Nephron progenitor cell (in vitro differentiated cells): ENCODE measurements around the gene ZDHHC1.

ENCODE experiments used
- DNase-seq: peaks from one replicate; pipeline ENCODE4 v3.0.0; 2021
- H3K27ac Mint-ChIP-seq: 2 replicates; pipeline ENCODE4 v1.8.0; 2021; ENCODE audit warnings: mild to moderate bottlenecking, moderate library complexity, mixed read lengths
- H3K27me3 Mint-ChIP-seq: 2 replicates; pipeline ENCODE4 v1.8.0; 2021; ENCODE audit warnings: mild to moderate bottlenecking, low read depth, mixed read lengths; ENCODE audit not compliant: poor library complexity
- H3K36me3 Mint-ChIP-seq: 2 replicates; pipeline ENCODE4 v1.8.0; 2021; ENCODE audit warnings: low read depth, mixed read lengths
- H3K4me1 Mint-ChIP-seq: 2 replicates; pipeline ENCODE4 v1.8.0; 2021; ENCODE audit warnings: mixed read lengths
- H3K4me3 Mint-ChIP-seq: 2 replicates; pipeline ENCODE4 v1.8.0; 2021; ENCODE audit warnings: mild to moderate bottlenecking, moderate library complexity, mixed read lengths
- H3K9me3 Mint-ChIP-seq: 2 replicates; pipeline ENCODE4 v1.8.0; 2021; ENCODE audit warnings: mild to moderate bottlenecking, moderate library complexity, mixed read lengths
- CTCF ChIP-seq: fragments of 200-600 bp; sonication (generic); IDR thresholded peaks from 2 replicates; pipeline ENCODE4 v1.5.0; 2021; ENCODE audit warnings: antibody characterized with exemption

Gene ZDHHC1

GRCh38 chr16:67415872-67416793 is at the start of gene ZDHHC1:
ZDHHC1 (minus strand) TSS chr16:67416477; CDS start chr16:67407775, 8,702 bp downstream.
- Mint-ChIP-seq H3K4me1 (peaks cover 46% of the 10 kb centered on the region), H3K36me3 (peaks cover 4% of the 10 kb centered on the region), H3K27ac (peak within 1 kb of the TSS; percentile 40), H3K9me3 (no peaks in the 10 kb centered on the region), H3K27me3 (peaks cover 24% of the 10 kb centered on the region), H3K4me3 (peak within 1 kb of the TSS; percentile 88)
- peak; percentile 54 for TF ChIP-seq CTCF
- DNase-seq = peak; percentile 82

GRCh38 chr16:67464565-67464964 is 48.3 kb upstream of the ZDHHC1 start:
- H3K4me1 Mint-ChIP-seq = peaks cover 31% of the 10 kb centered on the region
- H3K27ac Mint-ChIP-seq = no peak overlapping the region
- H3K36me3 Mint-ChIP-seq = no peaks in the 10 kb centered on the region
- no peaks in the 10 kb centered on the region for H3K9me3 Mint-ChIP-seq
- no peak for DNase-seq
- TF ChIP-seq CTCF = no peak
- peaks cover 2% of the 10 kb centered on the region for H3K27me3 Mint-ChIP-seq
- no peak overlapping the region for H3K4me3 Mint-ChIP-seq

GRCh38 chr16:67463691-67464090 is 47.4 kb upstream of the ZDHHC1 start:
- Mint-ChIP-seq H3K4me1 (peaks cover 40% of the 10 kb centered on the region), H3K27me3 (peaks cover 2% of the 10 kb centered on the region), H3K4me3 (no peak overlapping the region), H3K27ac (no peak overlapping the region), H3K9me3 (no peaks in the 10 kb centered on the region), H3K36me3 (no peaks in the 10 kb centered on the region)
- DNase-seq = no peak
- TF ChIP-seq CTCF = no peak

- no peaks in the 10 kb centered on the region for H3K36me3 Mint-ChIP-seq
- no peak for TF ChIP-seq CTCF
- H3K4me3 Mint-ChIP-seq = no peak overlapping the region
- no peak overlapping the region for H3K27ac Mint-ChIP-seq
- H3K27me3 Mint-ChIP-seq = peaks cover 2% of the 10 kb centered on the region
- DNase-seq = no peak
- H3K4me1 Mint-ChIP-seq = peaks cover 46% of the 10 kb centered on the region
- no peaks in the 10 kb centered on the region for H3K9me3 Mint-ChIP-seq
Observed at GRCh38 chr16:67463059-67463458, 46.8 kb upstream of the ZDHHC1 start.

- no peak overlapping the region for H3K4me3 Mint-ChIP-seq
- no peak overlapping the region for H3K27ac Mint-ChIP-seq
- no peak for TF ChIP-seq CTCF
- peaks cover 2% of the 10 kb centered on the region for H3K27me3 Mint-ChIP-seq
- no peaks in the 10 kb centered on the region for H3K36me3 Mint-ChIP-seq
- no peaks in the 10 kb centered on the region for H3K9me3 Mint-ChIP-seq
- DNase-seq = no peak
- peaks cover 54% of the 10 kb centered on the region for H3K4me1 Mint-ChIP-seq
Observed at GRCh38 chr16:67462279-67462655, 46.0 kb upstream of the ZDHHC1 start.
